K562 (cell line): ENCODE measurements around the gene PIGQ. TPM values are rescaled to one million over a fixed set of nuclear protein-coding genes. Genes with fewer than 3 reads are reported as not detected.

Experiments
- BMI1 ChIP-seq: fragments of 150-350 bp; IDR thresholded peaks from 2 replicates; pipeline ENCODE4 v1.6.1; 2014; ENCODE audit warnings: low read length
- DPF2 ChIP-seq: fragments of 450-650 bp; IDR thresholded peaks from 2 replicates; pipeline ENCODE4 v1.6.1; 2016
- EP300 ChIP-seq: IDR thresholded peaks from 2 replicates; pipeline ENCODE4 v1.6.1; 2012; ENCODE audit warnings: low read length, improper control_type of control experiment
- ETV5 ChIP-seq: sonication (generic); formaldehyde crosslinking; IDR thresholded peaks from 2 replicates; pipeline ENCODE4 v1.4.0; 2020; ENCODE audit warnings: low read depth, mild to moderate bottlenecking, missing genetic modification reagents
- FIP1L1 ChIP-seq: fragments of 200-400 bp; formaldehyde crosslinking; IDR thresholded peaks from 2 replicates; pipeline ENCODE4 v1.6.1; 2018; ENCODE audit warnings: mild to moderate bottlenecking, low read depth, low read length; ENCODE audit not compliant: poor library complexity, severe bottlenecking
- FOS ChIP-seq: IDR thresholded peaks from 3 replicates; pipeline ENCODE4 v1.6.1; 2011; ENCODE audit not compliant: insufficient read length; ENCODE audit errors: extremely low read depth
- FOXK2 ChIP-seq, 2 experiments: fragments of 450-650 bp; IDR thresholded peaks in 1 of 2; conservative IDR thresholded peaks in 1 of 2; 2 replicates each; pipeline ENCODE4 v1.6.1; 2016; ENCODE audit warnings: low read depth in 2 of 2, mild to moderate bottlenecking in 1 of 2
- FOXM1 ChIP-seq, 2 experiments: fragments of 450-650 bp in 1 of 2; sonication (generic) in 1 of 2; formaldehyde crosslinking in 1 of 2; IDR thresholded peaks; 2 replicates each; pipeline versions ENCODE4 v1.6.1 to v1.9.0; 2017 to 2022; ENCODE audit warnings: low read depth in 2 of 2, mild to moderate bottlenecking in 2 of 2, missing genetic modification reagents in 1 of 2, moderate library complexity in 1 of 2
- FOXP1 ChIP-seq: sonication (generic); formaldehyde crosslinking; IDR thresholded peaks from 2 replicates; pipeline ENCODE4 v1.8.0; 2022; ENCODE audit warnings: mild to moderate bottlenecking, missing genetic modification reagents
- MTA1 ChIP-seq: fragments of 450-650 bp; IDR thresholded peaks from 2 replicates; pipeline ENCODE4 v1.6.1; 2017; ENCODE audit warnings: borderline replicate concordance
- POLR2G ChIP-seq: fragments of 200-400 bp; formaldehyde crosslinking; IDR thresholded peaks from 2 replicates; pipeline ENCODE4 v1.6.1; 2017; ENCODE audit warnings: low read depth, mild to moderate bottlenecking, antibody characterized with exemption, low read length, moderate library complexity
- RB1 ChIP-seq: fragments of 450-650 bp; IDR thresholded peaks from 2 replicates; pipeline ENCODE4 v1.6.1; 2017; ENCODE audit warnings: low read depth, mild to moderate bottlenecking
- SP1 ChIP-seq: sonication (generic); formaldehyde crosslinking; IDR thresholded peaks from 2 replicates; pipeline ENCODE4 v1.8.1; 2022; ENCODE audit warnings: mild to moderate bottlenecking, missing genetic modification reagents
- SRF ChIP-seq, 2 experiments: fragments of 250-450, 450-650 bp in 1 of 2; sonication (Bioruptor Pico) in 1 of 2; sonication (generic) in 1 of 2; formaldehyde crosslinking; IDR thresholded peaks; 2 replicates each; pipeline versions ENCODE4 v1.5.0 to v1.5.1; 2020 to 2022; ENCODE audit warnings: mild to moderate bottlenecking in 1 of 2, missing genetic modification reagents in 1 of 2
- SRSF7 ChIP-seq: fragments of 200-400 bp; formaldehyde crosslinking; optimal IDR thresholded peaks from 2 replicates; pipeline ENCODE3; 2017; ENCODE audit warnings: mild to moderate bottlenecking, low read depth, low read length
- SRSF9 ChIP-seq: fragments of 200-400 bp; formaldehyde crosslinking; IDR thresholded peaks from 2 replicates; pipeline ENCODE4 v1.6.1; 2017; ENCODE audit warnings: low read depth, low read length, borderline replicate concordance
- TBL1XR1 ChIP-seq, 2 experiments: IDR thresholded peaks; 2 replicates each; pipeline ENCODE4 v1.6.1; 2012; ENCODE audit warnings: improper control_type of control experiment in 2 of 2, low read length in 2 of 2, mild to moderate bottlenecking in 1 of 2
- TCF7 ChIP-seq: sonication (generic); IDR thresholded peaks from 2 replicates; pipeline ENCODE4 v1.6.1; 2016; ENCODE audit warnings: antibody characterized with exemption, borderline replicate concordance
- ZNF143 ChIP-seq: sonication (generic); formaldehyde crosslinking; IDR thresholded peaks from 2 replicates; pipeline ENCODE4 v1.9.0; 2022; ENCODE audit warnings: mild to moderate bottlenecking, missing genetic modification reagents
- ZNF23 ChIP-seq: fragments of 250-450 bp; sonication (Bioruptor Pico); IDR thresholded peaks from 2 replicates; pipeline ENCODE4 v1.4.0; 2020; ENCODE audit warnings: mild to moderate bottlenecking
- ZSCAN29 ChIP-seq: fragments of 450-650 bp; IDR thresholded peaks from 2 replicates; pipeline ENCODE4 v1.6.1; 2017
- polyA plus RNA-seq, 8 experiments: library from polyadenylated mRNA; depleted of rRNA in 4 of 8; stranded (reverse) in 5 of 8; unstranded in 3 of 8; fragments of >200 nt; fragmentation: Nextera tagmentation in 2 of 8; fragmentation: Illumina TruSeq in 1 of 8; extraction: Ambion mirVana in 2 of 8; extraction: Trizol in 1 of 8; gene quantifications; 2 replicates each; pipeline versions ENCODE4 v1.2.1 to v1.2.3, GENCODE V29; 2011 to 2014; ENCODE audit warnings: inconsistent platforms in 1 of 8, missing spikeins in 1 of 8
- total RNA-seq, 7 experiments: library from RNA; depleted of rRNA in 6 of 7; stranded (reverse); fragments of >200 nt in 6 of 7; fragmentation: Illumina TruSeq in 2 of 7; extraction: Trizol in 2 of 7; gene quantifications; 2 replicates each; pipeline versions ENCODE4 v1.2.1 to v1.2.3, GENCODE V29; 2011 to 2021; ENCODE audit warnings: low replicate concordance in 1 of 7
- TF ChIP-seq, protein P1 (sequence below): fragments of 450-650 bp; IDR thresholded peaks from 2 replicates; pipeline ENCODE4 v1.6.1; 2017; ENCODE audit warnings: antibody characterized with exemption, mild to moderate bottlenecking
- TF ChIP-seq, protein P2 (sequence below): fragments of 250-450 bp; sonication (Bioruptor Pico); IDR thresholded peaks from 2 replicates; pipeline ENCODE4 v1.8.0; 2021; ENCODE audit warnings: mild to moderate bottlenecking, moderate library complexity

PIGQ gene
- total and polyA plus RNA-seq, 9 of the 15 experiments (the other 6 are each of a cell fraction or from before 2014, with no cell fraction given): 0.20 to 49.6 (median 11.7) TPM

DNA sequence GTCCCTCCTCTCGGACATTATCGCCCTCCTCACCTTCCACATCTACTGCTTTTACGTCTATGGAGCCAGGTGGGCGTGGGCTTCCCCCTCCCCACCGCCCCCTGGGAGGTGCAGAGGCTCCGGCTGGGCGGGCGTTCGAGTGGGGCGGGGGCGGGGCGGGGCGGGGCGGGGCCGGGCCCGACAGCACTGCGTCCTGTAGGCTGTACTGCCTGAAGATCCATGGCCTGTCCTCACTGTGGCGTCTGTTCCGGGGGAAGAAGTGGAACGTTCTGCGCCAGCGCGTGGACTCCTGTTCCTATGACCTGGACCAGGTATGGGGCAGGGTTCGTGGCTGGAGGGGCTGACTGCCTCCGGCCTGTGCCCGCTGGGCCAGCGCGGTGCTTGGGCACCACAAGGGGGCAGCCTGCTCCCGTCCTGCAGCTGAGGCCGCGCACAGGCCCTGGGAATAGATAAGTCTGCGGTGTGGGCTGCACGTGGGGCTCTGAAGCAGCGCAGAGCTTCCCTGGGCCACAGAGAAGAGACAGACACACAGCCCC lies 9.2 kb downstream of the PIGQ start (continued):
- TF ChIP-seq FOXP1 (CRISPR knock-in tag) (peak; percentile 89), POLR2G (peak; percentile 49), RB1 (peak; percentile 90), DPF2 (0 out of 2 replicates have a peak, but pooled peaks have one; percentile 35), SP1 (CRISPR knock-in tag) (peak; percentile 92), SRSF7 (no peak), SRF (CRISPR knock-in tag; IDR thresholded peaks at IDR 0.05) (no peak), ZNF143 (peak; percentile 51; the same call in 1 of the 2 replicates), TCF7 (peak; percentile 39; the same call in 1 of the 2 replicates), BMI1 (no peak), FOXK2 (conservative IDR thresholded peaks at IDR 0.05 in 1 of 2, IDR thresholded peaks at IDR 0.05 in 1 of 2; ENCODE audit: low read depth in 2 of 2) (no peak), ETV5 (CRISPR knock-in tag) (0 out of 2 replicates have a peak, but pooled peaks have one; percentile 46), FOS (no peak), FOXM1 (IDR thresholded peaks at IDR 0.05; ENCODE audit: low read depth) (no peak), FOXM1 (CRISPR knock-in tag; IDR thresholded peaks at IDR 0.05; ENCODE audit: low read depth) (peak; percentile 85), ZNF23 (CRISPR knock-in tag) (no peak), MTA1 (no peak), FIP1L1 (peak; percentile 56), ZSCAN29 (no peak), SRSF9 (no peak), EP300 (0 out of 2 replicates have a peak, but pooled peaks have one; percentile 16), TBL1XR1 (IDR thresholded peaks at IDR 0.05; ENCODE audit: low read length in 2 of 2) (0 out of 4 replicates have a peak, but pooled peaks have one; percentile 26 to 36)
- TF ChIP-seq, protein P1, sequence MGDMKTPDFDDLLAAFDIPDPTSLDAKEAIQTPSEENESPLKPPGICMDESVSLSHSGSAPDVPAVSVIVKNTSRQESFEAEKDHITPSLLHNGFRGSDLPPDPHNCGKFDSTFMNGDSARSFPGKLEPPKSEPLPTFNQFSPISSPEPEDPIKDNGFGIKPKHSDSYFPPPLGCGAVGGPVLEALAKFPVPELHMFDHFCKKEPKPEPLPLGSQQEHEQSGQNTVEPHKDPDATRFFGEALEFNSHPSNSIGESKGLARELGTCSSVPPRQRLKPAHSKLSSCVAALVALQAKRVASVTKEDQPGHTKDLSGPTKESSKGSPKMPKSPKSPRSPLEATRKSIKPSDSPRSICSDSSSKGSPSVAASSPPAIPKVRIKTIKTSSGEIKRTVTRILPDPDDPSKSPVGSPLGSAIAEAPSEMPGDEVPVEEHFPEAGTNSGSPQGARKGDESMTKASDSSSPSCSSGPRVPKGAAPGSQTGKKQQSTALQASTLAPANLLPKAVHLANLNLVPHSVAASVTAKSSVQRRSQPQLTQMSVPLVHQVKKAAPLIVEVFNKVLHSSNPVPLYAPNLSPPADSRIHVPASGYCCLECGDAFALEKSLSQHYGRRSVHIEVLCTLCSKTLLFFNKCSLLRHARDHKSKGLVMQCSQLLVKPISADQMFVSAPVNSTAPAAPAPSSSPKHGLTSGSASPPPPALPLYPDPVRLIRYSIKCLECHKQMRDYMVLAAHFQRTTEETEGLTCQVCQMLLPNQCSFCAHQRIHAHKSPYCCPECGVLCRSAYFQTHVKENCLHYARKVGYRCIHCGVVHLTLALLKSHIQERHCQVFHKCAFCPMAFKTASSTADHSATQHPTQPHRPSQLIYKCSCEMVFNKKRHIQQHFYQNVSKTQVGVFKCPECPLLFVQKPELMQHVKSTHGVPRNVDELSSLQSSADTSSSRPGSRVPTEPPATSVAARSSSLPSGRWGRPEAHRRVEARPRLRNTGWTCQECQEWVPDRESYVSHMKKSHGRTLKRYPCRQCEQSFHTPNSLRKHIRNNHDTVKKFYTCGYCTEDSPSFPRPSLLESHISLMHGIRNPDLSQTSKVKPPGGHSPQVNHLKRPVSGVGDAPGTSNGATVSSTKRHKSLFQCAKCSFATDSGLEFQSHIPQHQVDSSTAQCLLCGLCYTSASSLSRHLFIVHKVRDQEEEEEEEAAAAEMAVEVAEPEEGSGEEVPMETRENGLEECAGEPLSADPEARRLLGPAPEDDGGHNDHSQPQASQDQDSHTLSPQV: peak; percentile 79
- TF ChIP-seq, protein P2, sequence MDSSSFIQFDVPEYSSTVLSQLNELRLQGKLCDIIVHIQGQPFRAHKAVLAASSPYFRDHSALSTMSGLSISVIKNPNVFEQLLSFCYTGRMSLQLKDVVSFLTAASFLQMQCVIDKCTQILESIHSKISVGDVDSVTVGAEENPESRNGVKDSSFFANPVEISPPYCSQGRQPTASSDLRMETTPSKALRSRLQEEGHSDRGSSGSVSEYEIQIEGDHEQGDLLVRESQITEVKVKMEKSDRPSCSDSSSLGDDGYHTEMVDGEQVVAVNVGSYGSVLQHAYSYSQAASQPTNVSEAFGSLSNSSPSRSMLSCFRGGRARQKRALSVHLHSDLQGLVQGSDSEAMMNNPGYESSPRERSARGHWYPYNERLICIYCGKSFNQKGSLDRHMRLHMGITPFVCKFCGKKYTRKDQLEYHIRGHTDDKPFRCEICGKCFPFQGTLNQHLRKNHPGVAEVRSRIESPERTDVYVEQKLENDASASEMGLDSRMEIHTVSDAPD: no peak
